Smooth muscle cell (in vitro differentiated cells): ENCODE data around the gene DAPK1. TPM values are rescaled to one million over a fixed set of nuclear protein-coding genes. Genes with fewer than 3 reads are reported as not detected.

ENCODE experiments used
- DNase-seq: peaks from one replicate; lab custom pipeline; 2025; ENCODE audit not compliant: unreplicated experiment; lab: John Stamatoyannopoulos, UW
- H2AFZ ChIP-seq: fragments of 200-600 bp; sonication (generic); 2 replicates; pipeline ENCODE4 v1.6.0; 2016; ENCODE audit warnings: antibody characterized with exemption, low read depth, mild to moderate bottlenecking
- H3F3A ChIP-seq: fragments of 200-600 bp; sonication (generic); 2 replicates; pipeline ENCODE4 v1.6.0; 2017; ENCODE audit warnings: antibody characterized with exemption, low read depth
- H3K27ac ChIP-seq: fragments of 200-600 bp; sonication (generic); 2 replicates; pipeline ENCODE4 v1.5.1; 2016; ENCODE audit warnings: low read depth, mild to moderate bottlenecking
- H3K27me3 ChIP-seq: fragments of 200-600 bp; sonication (generic); 2 replicates; pipeline ENCODE4 v1.6.1; 2016; ENCODE audit warnings: low read depth, mild to moderate bottlenecking
- H3K36me3 ChIP-seq: fragments of 200-600 bp; sonication (generic); 2 replicates; pipeline ENCODE4 v1.5.1; 2016; ENCODE audit warnings: low read depth
- H3K4me1 ChIP-seq: fragments of 200-600 bp; sonication (generic); 2 replicates; pipeline ENCODE4 v1.5.1; 2016; ENCODE audit warnings: low read depth
- H3K4me2 ChIP-seq: fragments of 200-600 bp; sonication (generic); 2 replicates; pipeline ENCODE4 v1.6.0; 2016; ENCODE audit warnings: mild to moderate bottlenecking
- H3K4me3 ChIP-seq: fragments of 200-600 bp; sonication (generic); 2 replicates; pipeline ENCODE4 v1.5.1; 2016; ENCODE audit warnings: mild to moderate bottlenecking
- H3K79me2 ChIP-seq: fragments of 200-600 bp; sonication (generic); 2 replicates; pipeline ENCODE4 v1.6.0; 2016; ENCODE audit warnings: low read depth, mild to moderate bottlenecking
- H3K9ac ChIP-seq: fragments of 200-600 bp; sonication (generic); 2 replicates; pipeline ENCODE4 v1.6.0; 2016; ENCODE audit warnings: low read depth
- H3K9me3 ChIP-seq: fragments of 200-600 bp; sonication (generic); replicated peaks from 2 replicates; pipeline ENCODE4 v1.5.1; 2016; ENCODE audit warnings: low read depth
- H4K20me1 ChIP-seq: fragments of 200-600 bp; sonication (generic); 2 replicates; pipeline ENCODE4 v1.6.0; 2016; ENCODE audit warnings: low read depth
- CTCF ChIP-seq: fragments of 200-600 bp; sonication (generic); IDR thresholded peaks from 2 replicates; pipeline ENCODE4 v1.5.1; 2017; ENCODE audit warnings: borderline replicate concordance, mild to moderate bottlenecking, antibody characterized with exemption; ENCODE audit not compliant: insufficient read depth, poor library complexity, severe bottlenecking
- WGBS: methylation state at CpG from one replicate; pipeline ENCODE4 v1.1.7; 2016; ENCODE audit warnings: low lambda C conversion rate; 5-methylcytosine and 5-hydroxymethylcytosine counted together
- polyA plus RNA-seq: library from polyadenylated mRNA; unstranded; fragments of >200 nt; fragmentation: Nextera tagmentation; extraction: Ambion mirVana; gene quantifications from 2 replicates; pipeline ENCODE4 v1.2.1, GENCODE V29; 2016
- total RNA-seq: library from RNA; depleted of rRNA; stranded (reverse); fragments of >200 nt; gene quantifications from 2 replicates; pipeline ENCODE4 v1.2.3, GENCODE V29; 2014

DAPK1 gene
- total and polyA plus RNA-seq, 2 experiments from 2014 or later = 12.6 to 20.3 TPM

- H4K20me1 ChIP-seq = no peaks in the 10 kb centered on the region
- peaks cover 16% of the 10 kb centered on the region for H3K4me1 ChIP-seq
- H3F3A ChIP-seq = peaks cover 11% of the 10 kb centered on the region
- H3K36me3 ChIP-seq = no peaks in the 10 kb centered on the region
- 44% methylated on average over 4 of the region's 4 CpGs for WGBS
- H3K4me3 ChIP-seq = no peak overlapping the region
- H3K27me3 ChIP-seq = no peaks in the 10 kb centered on the region
- no peak overlapping the region for H3K9ac ChIP-seq
- no peak for TF ChIP-seq CTCF
- DNase-seq = no peak
- no peaks in the 10 kb centered on the region for H3K9me3 ChIP-seq
- H2AFZ ChIP-seq = no peak overlapping the region
- H3K4me2 ChIP-seq = peak overlapping the region; percentile 49
- H3K27ac ChIP-seq = no peak overlapping the region
- H3K79me2 ChIP-seq = no peaks in the 10 kb centered on the region
Measured at GRCh38 chr9:87639949-87640348, 142.3 kb downstream of the DAPK1 start.

GRCh38 chr9:87640385-87640795, 142.7 kb downstream of the DAPK1 start:
- 56% methylated on average over 5 of the region's 5 CpGs for WGBS
- no peaks in the 10 kb centered on the region for H3K79me2 ChIP-seq
- peak overlapping the region; percentile 49 for H3K4me2 ChIP-seq

GRCh38 chr9:87641067-87641466, 143.4 kb downstream of the DAPK1 start:
- Histone ChIP-seq H3K4me2 (no peak overlapping the region), H2AFZ (no peak overlapping the region), H3K79me2 (no peaks in the 10 kb centered on the region), H4K20me1 (no peaks in the 10 kb centered on the region), H3K4me1 (peaks cover 16% of the 10 kb centered on the region), H3F3A (peaks cover 11% of the 10 kb centered on the region), H3K27me3 (no peaks in the 10 kb centered on the region), H3K9me3 (no peaks in the 10 kb centered on the region), H3K36me3 (no peaks in the 10 kb centered on the region), H3K27ac (no peak overlapping the region), H3K9ac (no peak overlapping the region), H3K4me3 (no peak overlapping the region)
- TF ChIP-seq CTCF = no peak
- WGBS = 98% methylated on average over 3 of the region's 3 CpGs
- no peak for DNase-seq

More at GRCh38 chr9:87640385-87640795, 142.7 kb downstream of the DAPK1 start:
- Histone ChIP-seq H2AFZ (no peak overlapping the region), H3K9me3 (no peaks in the 10 kb centered on the region), H3K27ac (no peak overlapping the region), H3K4me3 (no peak overlapping the region), H3K4me1 (peaks cover 16% of the 10 kb centered on the region), H3K36me3 (no peaks in the 10 kb centered on the region), H3K27me3 (no peaks in the 10 kb centered on the region), H3F3A (peaks cover 11% of the 10 kb centered on the region), H4K20me1 (no peaks in the 10 kb centered on the region), H3K9ac (no peak overlapping the region)
- no peak for TF ChIP-seq CTCF
- no peak for DNase-seq

- Histone ChIP-seq H3K4me1 (peaks cover 16% of the 10 kb centered on the region), H3K9ac (no peak overlapping the region), H4K20me1 (no peaks in the 10 kb centered on the region), H3K27ac (no peak overlapping the region), H3K9me3 (no peaks in the 10 kb centered on the region), H3K27me3 (no peaks in the 10 kb centered on the region), H3K36me3 (no peaks in the 10 kb centered on the region), H2AFZ (no peak overlapping the region), H3K79me2 (no peaks in the 10 kb centered on the region), H3K4me3 (no peak overlapping the region), H3K4me2 (no peak overlapping the region), H3F3A (peaks cover 11% of the 10 kb centered on the region)
- TF ChIP-seq CTCF = no peak
- 84% methylated on average over 6 of the region's 6 CpGs for WGBS
- no peak for DNase-seq
Measured at GRCh38 chr9:87642330-87643106, 144.9 kb downstream of the DAPK1 start.
